PFSK-1 (cell line): ENCODE measurements around the gene PHAF1.

ENCODE experiments used
- FOXP2 ChIP-seq: optimal IDR thresholded peaks from 2 replicates; pipeline ENCODE3; 2011; ENCODE audit warnings: borderline replicate concordance, control low read depth, inconsistent platforms; ENCODE audit not compliant: insufficient read depth; ENCODE audit errors: extremely low read length, extremely low read depth
- POLR2AphosphoS5 ChIP-seq: IDR thresholded peaks from 2 replicates; pipeline ENCODE4 v1.6.1; 2012; ENCODE audit warnings: low read depth, mild to moderate bottlenecking, control low read depth, low read length, moderate library complexity
- SIN3A ChIP-seq: IDR thresholded peaks from 2 replicates; pipeline ENCODE4 v1.6.1; 2012; ENCODE audit warnings: mild to moderate bottlenecking, low read length, moderate library complexity, borderline replicate concordance; ENCODE audit not compliant: insufficient read depth
- TAF1 ChIP-seq: IDR thresholded peaks from 2 replicates; pipeline ENCODE4 v1.6.1; 2012; ENCODE audit warnings: low read length, control low read depth, borderline replicate concordance; ENCODE audit not compliant: insufficient read depth
- TF ChIP-seq, protein P1 (sequence below), 2 experiments: IDR thresholded peaks; 2 replicates each; pipeline versions ENCODE4 v1.6.1 to v1.8.0; 2011 to 2012; ENCODE audit warnings: low read depth in 2 of 2, low read length in 2 of 2, control low read depth in 1 of 2, inconsistent platforms in 1 of 2, mild to moderate bottlenecking in 1 of 2, moderate library complexity in 1 of 2; ENCODE audit not compliant: insufficient read depth in 1 of 2

The PHAF1 gene

GRCh38 chr16:67192781-67193361, 83.1 kb downstream of the PHAF1 start:
- TF ChIP-seq FOXP2 (no peak), POLR2AphosphoS5 (no peak), SIN3A (no peak), TAF1 (no peak)
- TF ChIP-seq, protein P1, sequence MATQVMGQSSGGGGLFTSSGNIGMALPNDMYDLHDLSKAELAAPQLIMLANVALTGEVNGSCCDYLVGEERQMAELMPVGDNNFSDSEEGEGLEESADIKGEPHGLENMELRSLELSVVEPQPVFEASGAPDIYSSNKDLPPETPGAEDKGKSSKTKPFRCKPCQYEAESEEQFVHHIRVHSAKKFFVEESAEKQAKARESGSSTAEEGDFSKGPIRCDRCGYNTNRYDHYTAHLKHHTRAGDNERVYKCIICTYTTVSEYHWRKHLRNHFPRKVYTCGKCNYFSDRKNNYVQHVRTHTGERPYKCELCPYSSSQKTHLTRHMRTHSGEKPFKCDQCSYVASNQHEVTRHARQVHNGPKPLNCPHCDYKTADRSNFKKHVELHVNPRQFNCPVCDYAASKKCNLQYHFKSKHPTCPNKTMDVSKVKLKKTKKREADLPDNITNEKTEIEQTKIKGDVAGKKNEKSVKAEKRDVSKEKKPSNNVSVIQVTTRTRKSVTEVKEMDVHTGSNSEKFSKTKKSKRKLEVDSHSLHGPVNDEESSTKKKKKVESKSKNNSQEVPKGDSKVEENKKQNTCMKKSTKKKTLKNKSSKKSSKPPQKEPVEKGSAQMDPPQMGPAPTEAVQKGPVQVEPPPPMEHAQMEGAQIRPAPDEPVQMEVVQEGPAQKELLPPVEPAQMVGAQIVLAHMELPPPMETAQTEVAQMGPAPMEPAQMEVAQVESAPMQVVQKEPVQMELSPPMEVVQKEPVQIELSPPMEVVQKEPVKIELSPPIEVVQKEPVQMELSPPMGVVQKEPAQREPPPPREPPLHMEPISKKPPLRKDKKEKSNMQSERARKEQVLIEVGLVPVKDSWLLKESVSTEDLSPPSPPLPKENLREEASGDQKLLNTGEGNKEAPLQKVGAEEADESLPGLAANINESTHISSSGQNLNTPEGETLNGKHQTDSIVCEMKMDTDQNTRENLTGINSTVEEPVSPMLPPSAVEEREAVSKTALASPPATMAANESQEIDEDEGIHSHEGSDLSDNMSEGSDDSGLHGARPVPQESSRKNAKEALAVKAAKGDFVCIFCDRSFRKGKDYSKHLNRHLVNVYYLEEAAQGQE (IDR thresholded peaks at IDR 0.05; ENCODE audit: insufficient read depth in 1 of 2, low read depth in 2 of 2, low read length in 2 of 2) = no peak

GRCh38 chr16:67193536-67193935, 83.8 kb downstream of the PHAF1 start:
- no peak for TF ChIP-seq TAF1
- TF ChIP-seq, protein P1 (IDR thresholded peaks at IDR 0.05; ENCODE audit: insufficient read depth in 1 of 2, low read depth in 2 of 2, low read length in 2 of 2) = no peak
- no peak for TF ChIP-seq FOXP2
- no peak for TF ChIP-seq POLR2AphosphoS5
- TF ChIP-seq SIN3A = no peak

DNA sequence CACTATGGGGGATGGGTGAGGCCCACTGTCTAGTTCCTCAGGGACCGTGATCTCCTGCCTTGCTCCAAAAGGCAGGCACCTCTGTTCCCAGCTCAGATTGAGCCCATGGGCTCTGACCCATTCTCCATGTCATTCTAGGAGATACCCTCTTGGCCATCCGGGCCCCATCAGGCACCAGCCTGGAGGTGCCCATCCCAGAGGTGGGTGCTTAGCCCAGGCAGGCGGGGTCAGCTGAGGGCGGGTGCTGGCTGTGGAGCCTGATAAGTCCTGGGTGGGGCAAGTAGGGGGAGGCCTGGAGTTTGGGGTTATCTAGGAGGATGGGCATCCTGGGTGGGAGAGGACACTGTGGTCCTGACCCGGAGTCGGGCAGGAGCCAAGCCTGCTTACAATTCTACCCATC, 84.5 kb downstream of the PHAF1 start:
- TF ChIP-seq TAF1 (no peak), POLR2AphosphoS5 (no peak), SIN3A (no peak), FOXP2 (no peak)
- TF ChIP-seq, protein P1 (IDR thresholded peaks at IDR 0.05; ENCODE audit: insufficient read depth in 1 of 2, low read depth in 2 of 2, low read length in 2 of 2) = no peak

GRCh38 chr16:67195676-67196075, 85.9 kb downstream of the PHAF1 start:
- TF ChIP-seq POLR2AphosphoS5 = no peak
- no peak for TF ChIP-seq TAF1
- TF ChIP-seq, protein P1 (IDR thresholded peaks at IDR 0.05; ENCODE audit: insufficient read depth in 1 of 2, low read depth in 2 of 2, low read length in 2 of 2) = no peak
- no peak for TF ChIP-seq FOXP2
- TF ChIP-seq SIN3A = no peak

GRCh38 chr16:67196881-67197280, 87.1 kb downstream of the PHAF1 start:
- TF ChIP-seq TAF1 (no peak), FOXP2 (no peak)
- TF ChIP-seq, protein P1 (IDR thresholded peaks at IDR 0.05; ENCODE audit: insufficient read depth in 1 of 2, low read depth in 2 of 2, low read length in 2 of 2) = no peak
